Neural cell (in vitro differentiated cells): ENCODE measurements around the gene PFKFB4. TPM values are rescaled to one million over a fixed set of nuclear protein-coding genes. Genes with fewer than 3 reads are reported as not detected.

Experiments used
- H2AFZ ChIP-seq: fragments of 200-600, 300-800 bp; sonication (generic), shearing (Covaris generic); 2 replicates; pipeline ENCODE4 v1.6.0; 2014; ENCODE audit warnings: low read depth, mild to moderate bottlenecking, antibody characterized with exemption, low read length, moderate library complexity
- H3F3A ChIP-seq: fragments of 200-600 bp; shearing (Covaris generic); 2 replicates; pipeline ENCODE4 v1.6.1; 2016; ENCODE audit warnings: mild to moderate bottlenecking, moderate library complexity, mixed read lengths, antibody characterized with exemption, low read length; ENCODE audit not compliant: insufficient read depth, poor library complexity, severe bottlenecking
- H3K27ac ChIP-seq: fragments of 200-600, 300-800 bp; sonication (generic), shearing (Covaris generic); 2 replicates; pipeline ENCODE4 v1.5.1; 2014; ENCODE audit warnings: mild to moderate bottlenecking, low read length, moderate library complexity
- H3K27me3 ChIP-seq: fragments of 300-800, 200-600 bp; sonication (generic), shearing (Covaris generic); 2 replicates; pipeline ENCODE4 v1.6.0; 2014; ENCODE audit warnings: mild to moderate bottlenecking, low read depth, low read length, moderate library complexity; ENCODE audit not compliant: insufficient read depth
- H3K36me3 ChIP-seq: fragments of 300-800, 200-600 bp; sonication (generic), shearing (Covaris generic); 2 replicates; pipeline ENCODE4 v1.5.1; 2014; ENCODE audit warnings: mild to moderate bottlenecking, antibody characterized with exemption, low read length, moderate library complexity; ENCODE audit not compliant: insufficient read depth
- H3K4me2 ChIP-seq: fragments of 300-800, 200-600 bp; sonication (generic), shearing (Covaris generic); 2 replicates; pipeline ENCODE4 v1.6.0; 2014; ENCODE audit warnings: mild to moderate bottlenecking, low read length
- H3K4me3 ChIP-seq: fragments of 300-800, 200-600 bp; sonication (generic), shearing (Covaris generic); 2 replicates; pipeline ENCODE4 v1.5.1; 2014; ENCODE audit warnings: mild to moderate bottlenecking, low read length, moderate library complexity
- H3K79me2 ChIP-seq: fragments of 200-600 bp; shearing (Covaris generic); replicated peaks from 2 replicates; pipeline ENCODE4 v1.6.0; 2014; ENCODE audit warnings: mild to moderate bottlenecking, low read length, moderate library complexity; ENCODE audit not compliant: insufficient read depth
- H3K9ac ChIP-seq: fragments of 300-800, 200-600 bp; sonication (generic), shearing (Covaris generic); 2 replicates; pipeline ENCODE4 v1.6.1; 2016; ENCODE audit warnings: mild to moderate bottlenecking, low read length, mixed read lengths
- H3K9me2 ChIP-seq: fragments of 200-600 bp; shearing (Covaris generic); 2 replicates; pipeline ENCODE4 v1.6.1; 2016; ENCODE audit warnings: mild to moderate bottlenecking, low read length, mixed read lengths; ENCODE audit not compliant: insufficient read depth
- H3K9me3 ChIP-seq: fragments of 200-600, 300-800 bp; sonication (generic), shearing (Covaris generic); 2 replicates; pipeline ENCODE4 v1.6.1; 2016; ENCODE audit warnings: mild to moderate bottlenecking, mixed run types, low read length, moderate library complexity, mixed read lengths
- H4K20me1 ChIP-seq: fragments of 200-600 bp; shearing (Covaris generic); 2 replicates; pipeline ENCODE4 v1.6.1; 2016; ENCODE audit warnings: mild to moderate bottlenecking, mixed run types; ENCODE audit not compliant: insufficient read depth
- EP300 ChIP-seq: fragments of 450-650 bp; conservative IDR thresholded peaks from 2 replicates; pipeline ENCODE4 v1.6.1; 2014; ENCODE audit warnings: antibody characterized with exemption, mild to moderate bottlenecking, moderate library complexity; ENCODE audit not compliant: poor library complexity, severe bottlenecking
- EZH2 ChIP-seq: fragments of 200-600, 300-800 bp; shearing (Covaris generic), sonication (generic); IDR thresholded peaks from 2 replicates; pipeline ENCODE4 v1.6.1; 2014; ENCODE audit warnings: antibody characterized with exemption, low read length, borderline replicate concordance, mild to moderate bottlenecking; ENCODE audit not compliant: insufficient read depth, poor library complexity, severe bottlenecking
- MXI1 ChIP-seq: fragments of 450-650 bp; conservative IDR thresholded peaks from 2 replicates; pipeline ENCODE4 v1.6.1; 2014; ENCODE audit warnings: antibody characterized with exemption, mild to moderate bottlenecking; ENCODE audit not compliant: poor library complexity, severe bottlenecking
- POLR2AphosphoS5 ChIP-seq: IDR thresholded peaks from 2 replicates; pipeline ENCODE4 v1.6.1; 2012
- RAD21 ChIP-seq: fragments of 450-650 bp; conservative IDR thresholded peaks from 2 replicates; pipeline ENCODE4 v1.6.1; 2014; ENCODE audit warnings: antibody characterized with exemption, mild to moderate bottlenecking, moderate library complexity
- SMC3 ChIP-seq: fragments of 450-650 bp; conservative IDR thresholded peaks from 2 replicates; pipeline ENCODE4 v1.6.1; 2014; ENCODE audit warnings: antibody characterized with exemption, mild to moderate bottlenecking, moderate library complexity; ENCODE audit not compliant: poor library complexity
- TAF1 ChIP-seq: IDR thresholded peaks from 2 replicates; pipeline ENCODE4 v1.6.1; 2012; ENCODE audit warnings: low read depth
- polyA plus RNA-seq: library from polyadenylated mRNA; depleted of rRNA; stranded (reverse); fragments of >200 nt; gene quantifications from 2 replicates; pipeline ENCODE4 v1.2.3, GENCODE V29; 2014
- TF ChIP-seq, protein P1 (sequence below): IDR thresholded peaks from 2 replicates; pipeline ENCODE4 v1.6.1; 2012; ENCODE audit warnings: borderline replicate concordance
- TF ChIP-seq, protein P2 (sequence below): fragments of 450-650 bp; IDR thresholded peaks from 2 replicates; pipeline ENCODE4 v1.5.1; 2014; ENCODE audit warnings: antibody characterized with exemption, mild to moderate bottlenecking, moderate library complexity; ENCODE audit not compliant: poor library complexity, severe bottlenecking

Gene PFKFB4
- polyA plus RNA-seq, 1 donor from 2014 or later, result 29.4 TPM

DNA sequence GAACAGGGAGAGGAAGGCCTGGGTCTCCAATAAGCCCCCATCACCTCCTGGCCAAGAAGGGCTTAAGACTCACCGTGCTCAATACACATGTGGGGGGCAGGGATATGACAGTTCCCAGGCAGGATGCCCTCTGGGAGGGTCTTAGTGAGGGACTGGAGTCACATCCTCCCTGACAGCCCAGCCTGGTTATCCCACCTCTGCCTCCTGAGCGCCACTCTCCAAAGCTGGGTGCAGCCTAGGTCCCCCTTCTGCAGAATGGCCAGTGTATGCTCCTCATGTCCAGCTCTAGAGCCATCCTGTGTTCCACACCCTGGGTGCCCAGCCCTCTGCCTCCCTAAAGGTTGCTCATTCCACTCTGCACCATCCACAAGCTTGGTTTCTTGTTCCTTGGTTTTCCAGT, 51.5 kb downstream of the PFKFB4 start:
- no peaks in the 10 kb centered on the region for H3K36me3 ChIP-seq
- H3K27ac ChIP-seq, result no peak overlapping the region
- no peak overlapping the region for H2AFZ ChIP-seq

DNA sequence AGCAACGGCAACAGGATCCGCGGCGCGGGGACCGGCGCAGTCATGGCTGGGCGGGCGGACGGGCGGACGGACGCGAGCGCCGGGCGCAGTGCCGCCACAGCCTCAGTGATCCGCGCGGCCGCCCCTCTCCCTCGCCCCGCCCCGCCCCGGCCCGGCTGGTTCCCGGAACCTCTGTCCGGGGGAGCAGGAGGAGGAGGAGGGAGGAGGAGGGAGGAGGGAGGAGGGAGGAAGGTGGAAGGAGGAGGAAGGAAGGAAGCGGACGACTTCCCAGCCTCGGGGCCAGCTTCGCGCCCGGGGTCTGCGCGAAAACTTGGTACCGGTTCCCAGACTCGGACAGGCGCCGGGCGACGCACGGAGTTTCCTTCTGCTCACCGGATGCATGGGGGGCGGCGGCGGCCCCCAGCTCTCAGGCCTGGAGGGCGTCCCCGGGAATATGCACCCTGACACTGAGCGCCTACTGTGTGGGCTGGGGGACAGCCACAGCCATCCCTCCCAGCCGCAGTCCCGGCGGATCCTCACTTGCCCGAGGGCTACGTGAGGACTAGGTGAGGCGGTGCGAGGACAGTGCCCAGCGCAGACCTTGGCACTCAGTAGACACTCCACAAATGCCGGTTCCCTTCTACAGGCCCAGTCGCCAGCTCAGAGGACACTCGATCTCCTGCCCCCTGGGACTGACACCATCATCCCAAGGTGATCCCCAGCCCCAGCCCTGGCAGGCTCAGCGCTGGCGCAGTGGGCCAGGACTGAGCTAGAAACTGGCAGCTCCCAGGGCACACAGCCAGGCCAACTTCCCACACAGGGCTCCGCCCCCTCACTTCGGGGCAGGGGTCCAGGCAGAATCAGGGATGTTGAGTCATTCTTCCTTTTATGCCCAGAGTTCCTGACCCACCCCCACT, 52.3 kb downstream of the PFKFB4 start, which contains the start of gene SHISA5:
Gene SHISA5 (minus strand): TSS at position 124 of the 896 bp plus-strand sequence. CDS start 80 bp downstream, at position 44.
- no peak within 1 kb of the TSS for H3K4me2 ChIP-seq
- no peaks in the 10 kb centered on the region for H4K20me1 ChIP-seq
- no peaks in the 10 kb centered on the region for H3K79me2 ChIP-seq
- peak within 1 kb of the TSS; percentile 62 for H3K9ac ChIP-seq
- no peaks in the 10 kb centered on the region for H3K36me3 ChIP-seq
- no peak within 1 kb of the TSS for H3K27ac ChIP-seq
- H3K4me3 ChIP-seq, result peak within 1 kb of the TSS; percentile 68
- peaks cover 5% of the 10 kb centered on the region for H3K27me3 ChIP-seq
- H3F3A ChIP-seq, result no peaks in the 10 kb centered on the region
- peak within 1 kb of the TSS; percentile 21 for H2AFZ ChIP-seq
- no peak for TF ChIP-seq MXI1
- no peaks in the 10 kb centered on the region for H3K9me3 ChIP-seq
- H3K9me2 ChIP-seq, result no peaks in the 10 kb centered on the region

More for the DNA sequence above, 51.5 kb downstream of the PFKFB4 start:
- TF ChIP-seq POLR2AphosphoS5, result no peak
- no peak for TF ChIP-seq RAD21
- no peak for TF ChIP-seq TAF1
- no peak for TF ChIP-seq SMC3
- TF ChIP-seq, protein P1, sequence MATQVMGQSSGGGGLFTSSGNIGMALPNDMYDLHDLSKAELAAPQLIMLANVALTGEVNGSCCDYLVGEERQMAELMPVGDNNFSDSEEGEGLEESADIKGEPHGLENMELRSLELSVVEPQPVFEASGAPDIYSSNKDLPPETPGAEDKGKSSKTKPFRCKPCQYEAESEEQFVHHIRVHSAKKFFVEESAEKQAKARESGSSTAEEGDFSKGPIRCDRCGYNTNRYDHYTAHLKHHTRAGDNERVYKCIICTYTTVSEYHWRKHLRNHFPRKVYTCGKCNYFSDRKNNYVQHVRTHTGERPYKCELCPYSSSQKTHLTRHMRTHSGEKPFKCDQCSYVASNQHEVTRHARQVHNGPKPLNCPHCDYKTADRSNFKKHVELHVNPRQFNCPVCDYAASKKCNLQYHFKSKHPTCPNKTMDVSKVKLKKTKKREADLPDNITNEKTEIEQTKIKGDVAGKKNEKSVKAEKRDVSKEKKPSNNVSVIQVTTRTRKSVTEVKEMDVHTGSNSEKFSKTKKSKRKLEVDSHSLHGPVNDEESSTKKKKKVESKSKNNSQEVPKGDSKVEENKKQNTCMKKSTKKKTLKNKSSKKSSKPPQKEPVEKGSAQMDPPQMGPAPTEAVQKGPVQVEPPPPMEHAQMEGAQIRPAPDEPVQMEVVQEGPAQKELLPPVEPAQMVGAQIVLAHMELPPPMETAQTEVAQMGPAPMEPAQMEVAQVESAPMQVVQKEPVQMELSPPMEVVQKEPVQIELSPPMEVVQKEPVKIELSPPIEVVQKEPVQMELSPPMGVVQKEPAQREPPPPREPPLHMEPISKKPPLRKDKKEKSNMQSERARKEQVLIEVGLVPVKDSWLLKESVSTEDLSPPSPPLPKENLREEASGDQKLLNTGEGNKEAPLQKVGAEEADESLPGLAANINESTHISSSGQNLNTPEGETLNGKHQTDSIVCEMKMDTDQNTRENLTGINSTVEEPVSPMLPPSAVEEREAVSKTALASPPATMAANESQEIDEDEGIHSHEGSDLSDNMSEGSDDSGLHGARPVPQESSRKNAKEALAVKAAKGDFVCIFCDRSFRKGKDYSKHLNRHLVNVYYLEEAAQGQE, result no peak
- TF ChIP-seq EZH2, result no peak
- no peak for TF ChIP-seq MXI1
- TF ChIP-seq, protein P2, sequence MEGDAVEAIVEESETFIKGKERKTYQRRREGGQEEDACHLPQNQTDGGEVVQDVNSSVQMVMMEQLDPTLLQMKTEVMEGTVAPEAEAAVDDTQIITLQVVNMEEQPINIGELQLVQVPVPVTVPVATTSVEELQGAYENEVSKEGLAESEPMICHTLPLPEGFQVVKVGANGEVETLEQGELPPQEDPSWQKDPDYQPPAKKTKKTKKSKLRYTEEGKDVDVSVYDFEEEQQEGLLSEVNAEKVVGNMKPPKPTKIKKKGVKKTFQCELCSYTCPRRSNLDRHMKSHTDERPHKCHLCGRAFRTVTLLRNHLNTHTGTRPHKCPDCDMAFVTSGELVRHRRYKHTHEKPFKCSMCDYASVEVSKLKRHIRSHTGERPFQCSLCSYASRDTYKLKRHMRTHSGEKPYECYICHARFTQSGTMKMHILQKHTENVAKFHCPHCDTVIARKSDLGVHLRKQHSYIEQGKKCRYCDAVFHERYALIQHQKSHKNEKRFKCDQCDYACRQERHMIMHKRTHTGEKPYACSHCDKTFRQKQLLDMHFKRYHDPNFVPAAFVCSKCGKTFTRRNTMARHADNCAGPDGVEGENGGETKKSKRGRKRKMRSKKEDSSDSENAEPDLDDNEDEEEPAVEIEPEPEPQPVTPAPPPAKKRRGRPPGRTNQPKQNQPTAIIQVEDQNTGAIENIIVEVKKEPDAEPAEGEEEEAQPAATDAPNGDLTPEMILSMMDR, result no peak
- no peak for TF ChIP-seq EP300
- H4K20me1 ChIP-seq, result no peaks in the 10 kb centered on the region
- H3K27me3 ChIP-seq, result peaks cover 5% of the 10 kb centered on the region
- H3F3A ChIP-seq, result no peaks in the 10 kb centered on the region
- H3K4me2 ChIP-seq, result no peak overlapping the region
- no peaks in the 10 kb centered on the region for H3K9me3 ChIP-seq
- H3K9me2 ChIP-seq, result no peaks in the 10 kb centered on the region
- no peak overlapping the region for H3K9ac ChIP-seq
- no peaks in the 10 kb centered on the region for H3K79me2 ChIP-seq
- no peak overlapping the region for H3K4me3 ChIP-seq
